NCI-H748 treated with DMSO at 0.1 percent for 48 hours (cell line): ENCODE measurements around the gene PALD1.

Experiments used
- DNase-seq: peaks from one replicate; lab custom pipeline; 2025; lab: John Stamatoyannopoulos, UW

Gene PALD1

GRCh38 chr10:70458329-70459060 lies 20.1 kb upstream of the PALD1 start:
- DNase-seq = no peak

- DNase-seq = no peak
Measured at GRCh38 chr10:70459061-70459773, 19.4 kb upstream of the PALD1 start.

GRCh38 chr10:70459774-70460490 lies 18.6 kb upstream of the PALD1 start:
- DNase-seq = no peak

- DNase-seq = no peak
Measured at GRCh38 chr10:70461397-70462348, 16.9 kb upstream of the PALD1 start.

- no peak for DNase-seq
Measured at GRCh38 chr10:70462349-70462984, 16.1 kb upstream of the PALD1 start.

- no peak for DNase-seq
Measured at GRCh38 chr10:70465278-70465677, 13.3 kb upstream of the PALD1 start.

- no peak for DNase-seq
Measured at GRCh38 chr10:70465832-70466231, 12.7 kb upstream of the PALD1 start.

- DNase-seq = no peak
Measured at GRCh38 chr10:70466951-70467350, 11.6 kb upstream of the PALD1 start.

- DNase-seq = no peak
Measured at GRCh38 chr10:70472799-70473454, 5.6 kb upstream of the PALD1 start.

- no peak for DNase-seq
Measured at GRCh38 chr10:70474780-70475179, 3.8 kb upstream of the PALD1 start.

GRCh38 chr10:70475661-70476060 lies 2.9 kb upstream of the PALD1 start:
- DNase-seq = no peak

GRCh38 chr10:70476249-70477035 lies 2.1 kb upstream of the PALD1 start:
- DNase-seq = no peak

GRCh38 chr10:70477661-70478162 lies 855 bp upstream of the PALD1 start:
- DNase-seq = no peak

- no peak for DNase-seq
Measured at GRCh38 chr10:70479165-70479581, 606 bp downstream of the PALD1 start.

- no peak for DNase-seq
Measured at GRCh38 chr10:70479626-70480238, 1.2 kb downstream of the PALD1 start.

- no peak for DNase-seq
Measured at GRCh38 chr10:70480239-70480861, 1.8 kb downstream of the PALD1 start.

- no peak for DNase-seq
Measured at GRCh38 chr10:70481105-70481504, 2.5 kb downstream of the PALD1 start.

GRCh38 chr10:70481831-70482530 lies 3.4 kb downstream of the PALD1 start:
- DNase-seq = no peak
